K562 (cell line): ENCODE results near the gene KIF6.

Source experiments
- CREB1 ChIP-seq, 2 experiments: sonication (generic) in 1 of 2; formaldehyde crosslinking in 1 of 2; IDR thresholded peaks; 2 replicates each; pipeline versions ENCODE4 v1.6.1 to v1.8.0; 2012 to 2022; ENCODE audit warnings: inconsistent platforms in 1 of 2, mild to moderate bottlenecking in 1 of 2, missing genetic modification reagents in 1 of 2, moderate library complexity in 1 of 2
- CTCF ChIP-seq, 3 experiments: IDR thresholded peaks in 2 of 3; conservative IDR thresholded peaks in 1 of 3; 2 replicates each; pipeline ENCODE4 v1.5.1; 2011 to 2012; ENCODE audit warnings: low read length in 3 of 3, mild to moderate bottlenecking in 3 of 3, control low read depth in 2 of 3, improper control_type of control experiment in 1 of 3, inconsistent platforms in 1 of 3, low read depth in 1 of 3, mixed read lengths in 1 of 3, moderate library complexity in 1 of 3; ENCODE audit not compliant: insufficient read depth in 2 of 3
- EZH2 ChIP-seq: IDR thresholded peaks from 2 replicates; pipeline ENCODE4 v1.6.1; 2012; ENCODE audit warnings: low read depth, mild to moderate bottlenecking, inconsistent platforms, low read length, borderline replicate concordance
- HIVEP1 ChIP-seq: fragments of 250-450 bp; sonication (Bioruptor Pico); IDR thresholded peaks from 2 replicates; pipeline ENCODE4 v1.4.0; 2020; ENCODE audit warnings: mild to moderate bottlenecking
- NCOR1 ChIP-seq: fragments of 450-650 bp; IDR thresholded peaks from 2 replicates; pipeline ENCODE4 v1.6.1; 2016; ENCODE audit warnings: mild to moderate bottlenecking, moderate library complexity
- RFX7 ChIP-seq: fragments of 250-450 bp; sonication (Bioruptor Pico); IDR thresholded peaks from 2 replicates; pipeline ENCODE4 v1.5.1; 2021; ENCODE audit warnings: mild to moderate bottlenecking
- SMAD1 ChIP-seq: fragments of 150-350 bp; IDR thresholded peaks from 2 replicates; pipeline ENCODE4 v1.6.1; 2014; ENCODE audit warnings: low read length, low read depth; ENCODE audit not compliant: partially characterized antibody
- ZNF282 ChIP-seq: sonication (generic); formaldehyde crosslinking; IDR thresholded peaks from 2 replicates; pipeline ENCODE4 v1.8.1; 2023; ENCODE audit warnings: missing genetic modification reagents
- ZNF41 ChIP-seq: fragments of 250-450 bp; sonication (Bioruptor Pico); conservative IDR thresholded peaks from 2 replicates; pipeline ENCODE4 v1.4.0; 2020; ENCODE audit warnings: mild to moderate bottlenecking
- TF ChIP-seq, protein P1 (sequence below): fragments of 250-450 bp; sonication (Bioruptor Pico); IDR thresholded peaks from 2 replicates; pipeline ENCODE4 v1.5.0; 2020; ENCODE audit warnings: mild to moderate bottlenecking
- TF ChIP-seq, protein P2 (sequence below): fragments of 450-650 bp; IDR thresholded peaks from 2 replicates; pipeline ENCODE4 v1.6.1; 2016; ENCODE audit warnings: missing biosample characterization, missing genetic modification characterization
- TF ChIP-seq, protein P3 (sequence below): IDR thresholded peaks from 2 replicates; pipeline ENCODE4 v1.6.1; 2012; ENCODE audit warnings: low read depth, low read length, improper control_type of control experiment, borderline replicate concordance

- TF ChIP-seq CTCF (IDR thresholded peaks at IDR 0.05 in 2 of 3, conservative IDR thresholded peaks at IDR 0.05 in 1 of 3; ENCODE audit: insufficient read depth in 2 of 3, low read depth in 1 of 3, low read length in 3 of 3) (no peak), HIVEP1 (CRISPR knock-in tag) (no peak), SMAD1 (no peak), ZNF282 (CRISPR knock-in tag) (no peak), ZNF41 (CRISPR knock-in tag) (no peak), RFX7 (CRISPR knock-in tag) (no peak), EZH2 (no peak), NCOR1 (no peak), CREB1 (IDR thresholded peaks at IDR 0.05) (no peak), CREB1 (CRISPR knock-in tag; IDR thresholded peaks at IDR 0.05) (no peak)
- TF ChIP-seq, protein P1, sequence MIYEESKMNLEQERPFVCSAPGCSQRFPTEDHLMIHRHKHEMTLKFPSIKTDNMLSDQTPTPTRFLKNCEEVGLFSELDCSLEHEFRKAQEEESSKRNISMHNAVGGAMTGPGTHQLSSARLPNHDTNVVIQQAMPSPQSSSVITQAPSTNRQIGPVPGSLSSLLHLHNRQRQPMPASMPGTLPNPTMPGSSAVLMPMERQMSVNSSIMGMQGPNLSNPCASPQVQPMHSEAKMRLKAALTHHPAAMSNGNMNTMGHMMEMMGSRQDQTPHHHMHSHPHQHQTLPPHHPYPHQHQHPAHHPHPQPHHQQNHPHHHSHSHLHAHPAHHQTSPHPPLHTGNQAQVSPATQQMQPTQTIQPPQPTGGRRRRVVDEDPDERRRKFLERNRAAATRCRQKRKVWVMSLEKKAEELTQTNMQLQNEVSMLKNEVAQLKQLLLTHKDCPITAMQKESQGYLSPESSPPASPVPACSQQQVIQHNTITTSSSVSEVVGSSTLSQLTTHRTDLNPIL, result no peak
- TF ChIP-seq, protein P2, sequence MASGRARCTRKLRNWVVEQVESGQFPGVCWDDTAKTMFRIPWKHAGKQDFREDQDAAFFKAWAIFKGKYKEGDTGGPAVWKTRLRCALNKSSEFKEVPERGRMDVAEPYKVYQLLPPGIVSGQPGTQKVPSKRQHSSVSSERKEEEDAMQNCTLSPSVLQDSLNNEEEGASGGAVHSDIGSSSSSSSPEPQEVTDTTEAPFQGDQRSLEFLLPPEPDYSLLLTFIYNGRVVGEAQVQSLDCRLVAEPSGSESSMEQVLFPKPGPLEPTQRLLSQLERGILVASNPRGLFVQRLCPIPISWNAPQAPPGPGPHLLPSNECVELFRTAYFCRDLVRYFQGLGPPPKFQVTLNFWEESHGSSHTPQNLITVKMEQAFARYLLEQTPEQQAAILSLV (tag), result no peak
- TF ChIP-seq, protein P3, sequence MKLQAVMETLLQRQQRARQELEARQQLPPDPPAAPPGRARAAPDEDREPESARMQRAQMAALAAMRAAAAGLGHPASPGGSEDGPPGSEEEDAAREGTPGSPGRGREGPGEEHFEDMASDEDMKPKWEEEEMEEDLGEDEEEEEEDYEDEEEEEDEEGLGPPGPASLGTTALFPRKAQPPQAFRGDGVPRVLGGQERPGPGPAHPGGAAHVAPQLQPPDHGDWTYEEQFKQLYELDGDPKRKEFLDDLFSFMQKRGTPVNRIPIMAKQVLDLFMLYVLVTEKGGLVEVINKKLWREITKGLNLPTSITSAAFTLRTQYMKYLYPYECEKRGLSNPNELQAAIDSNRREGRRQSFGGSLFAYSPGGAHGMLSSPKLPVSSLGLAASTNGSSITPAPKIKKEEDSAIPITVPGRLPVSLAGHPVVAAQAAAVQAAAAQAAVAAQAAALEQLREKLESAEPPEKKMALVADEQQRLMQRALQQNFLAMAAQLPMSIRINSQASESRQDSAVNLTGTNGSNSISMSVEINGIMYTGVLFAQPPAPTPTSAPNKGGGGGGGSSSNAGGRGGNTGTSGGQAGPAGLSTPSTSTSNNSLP, result no peak
Observed at GRCh38 chr6:39670519-39670918, 54.7 kb downstream of the KIF6 start.
